Mucosa of rectum (tissue), 2 donors: ENCODE data around the gene MSI1.

Source experiments
- H3K27ac ChIP-seq, 2 donors: one replicate each; pipeline ENCODE4 v1.7.0; 2013; ENCODE audit warnings: inconsistent platforms in 2 of 2, low read depth in 2 of 2, low read length in 2 of 2
- H3K27me3 ChIP-seq, 2 donors: one replicate each; pipeline ENCODE4 v1.7.0; 2013; ENCODE audit warnings: low read length in 2 of 2; ENCODE audit not compliant: control insufficient read depth in 2 of 2, insufficient read depth in 2 of 2
- H3K36me3 ChIP-seq, 2 donors: one replicate each; pipeline ENCODE4 v1.7.0; 2013; ENCODE audit warnings: low read length in 2 of 2; ENCODE audit not compliant: control insufficient read depth in 2 of 2, insufficient read depth in 2 of 2
- H3K4me1 ChIP-seq, 2 donors: one replicate each; pipeline ENCODE4 v1.7.0; 2013; ENCODE audit warnings: low read length in 2 of 2, mild to moderate bottlenecking in 1 of 2; ENCODE audit not compliant: control insufficient read depth in 2 of 2, insufficient read depth in 2 of 2
- H3K4me3 ChIP-seq, 2 donors: one replicate each; pipeline ENCODE4 v1.7.0; 2013; ENCODE audit warnings: low read length in 2 of 2
- H3K9ac ChIP-seq, 2 donors: one replicate each; pipeline ENCODE4 v1.7.0; 2013; ENCODE audit warnings: low read length in 2 of 2, low read depth in 1 of 2, mild to moderate bottlenecking in 1 of 2
- H3K9me3 ChIP-seq, 2 donors: one replicate each; pipeline ENCODE4 v1.7.0; 2013; ENCODE audit warnings: low read length in 2 of 2; ENCODE audit not compliant: control insufficient read depth in 2 of 2
- donor health status: healthy.
- donor health status: Normal muscosa, but diverticular disease.

MSI1 gene

DNA sequence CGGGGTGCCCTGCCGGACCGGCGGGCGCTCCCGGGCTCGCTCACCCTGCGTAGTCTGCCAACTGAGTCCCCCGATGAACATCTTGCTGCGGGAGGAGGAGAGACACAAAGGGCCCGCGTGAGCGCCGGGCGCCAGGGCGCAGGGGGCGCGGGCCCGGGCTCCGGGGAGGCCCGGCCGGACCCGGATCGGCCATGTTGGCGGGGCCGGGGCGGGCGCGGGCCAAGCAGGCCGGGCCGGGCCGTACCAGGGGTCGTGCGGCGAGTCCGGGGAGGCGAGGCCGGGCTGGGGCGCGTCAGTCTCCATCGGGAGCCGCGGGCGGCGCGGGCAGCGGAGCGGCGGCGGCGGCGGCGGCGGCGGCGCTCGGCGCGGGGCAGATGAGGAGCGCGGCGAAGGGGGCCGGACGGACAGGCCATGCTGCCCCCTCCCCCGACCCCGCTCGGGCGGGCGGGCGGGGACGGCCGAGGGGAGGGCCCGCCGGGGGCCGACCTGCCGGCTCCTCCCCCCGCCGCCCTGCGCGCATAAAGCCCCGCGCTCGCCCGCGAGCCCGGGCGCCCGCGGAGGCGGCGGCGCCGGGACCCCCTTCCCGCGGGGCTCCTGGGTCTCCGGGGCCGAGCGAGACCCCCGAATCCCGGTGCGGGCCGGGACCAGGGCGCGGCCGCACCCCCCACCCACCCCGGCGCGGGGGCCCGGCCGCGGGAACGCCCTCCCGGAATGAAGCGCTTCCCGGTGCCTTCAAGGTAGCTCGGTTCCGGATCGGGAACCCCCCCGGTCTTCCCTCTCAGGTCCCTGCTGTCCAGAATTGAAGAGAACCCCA lies at the start of gene MSI1:
Gene MSI1, minus strand, starts transcription at position 376 of the 814 bp plus-strand sequence. Its CDS starts 73 bp downstream, at position 303.
- Histone ChIP-seq H3K27me3 (peaks cover 24 to 25% of the 10 kb centered on the region in 2 donors), H3K36me3 (no peaks in the 10 kb centered on the region), H3K4me3 (peak within 1 kb of the TSS; percentile 54 to 57), H3K9me3 (no peaks in the 10 kb centered on the region), H3K27ac (no peak within 1 kb of the TSS), H3K9ac (peak within 1 kb of the TSS in 1 of 2 donors; percentile 43), H3K4me1 (peaks cover 31 to 36% of the 10 kb centered on the region in 2 donors)

DNA sequence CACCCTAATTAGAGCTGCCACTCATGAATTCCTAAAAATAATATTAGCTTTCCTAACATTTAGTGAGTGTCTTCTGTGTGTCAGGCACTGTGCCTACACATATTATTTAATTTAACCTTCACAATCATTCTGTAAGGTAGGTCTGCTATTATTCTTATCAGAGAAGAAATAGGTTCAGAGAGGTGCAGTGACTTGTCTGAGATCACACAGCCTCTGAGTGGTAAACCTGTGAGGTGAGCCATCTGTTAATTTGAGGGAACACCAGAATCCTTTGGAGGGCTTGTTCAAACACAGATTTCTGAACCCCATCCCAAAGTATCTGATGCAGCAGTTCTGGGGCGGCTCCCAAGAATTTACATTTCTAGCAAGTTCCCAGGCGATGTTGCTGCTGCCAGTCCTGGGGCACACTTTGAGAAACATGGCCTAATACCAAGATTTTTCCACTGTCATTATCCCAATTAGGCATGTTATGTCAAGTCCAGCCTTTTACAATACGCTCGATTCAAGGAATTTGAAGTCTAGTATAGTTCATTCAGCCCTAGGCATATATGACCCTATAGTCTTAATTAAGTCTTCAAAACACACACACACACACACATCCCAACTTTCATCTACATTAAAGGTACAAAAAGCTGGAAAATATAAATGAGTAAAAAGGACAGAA lies 49.1 kb upstream of the MSI1 start:
- no peaks in the 10 kb centered on the region for H3K9me3 ChIP-seq
- H3K4me3 ChIP-seq = no peak overlapping the region
- H3K4me1 ChIP-seq = peaks cover 0 to 3% of the 10 kb centered on the region in 2 donors
- H3K36me3 ChIP-seq = no peaks in the 10 kb centered on the region
- no peak overlapping the region for H3K9ac ChIP-seq
- H3K27ac ChIP-seq = no peak overlapping the region
- H3K27me3 ChIP-seq = no peaks in the 10 kb centered on the region

DNA sequence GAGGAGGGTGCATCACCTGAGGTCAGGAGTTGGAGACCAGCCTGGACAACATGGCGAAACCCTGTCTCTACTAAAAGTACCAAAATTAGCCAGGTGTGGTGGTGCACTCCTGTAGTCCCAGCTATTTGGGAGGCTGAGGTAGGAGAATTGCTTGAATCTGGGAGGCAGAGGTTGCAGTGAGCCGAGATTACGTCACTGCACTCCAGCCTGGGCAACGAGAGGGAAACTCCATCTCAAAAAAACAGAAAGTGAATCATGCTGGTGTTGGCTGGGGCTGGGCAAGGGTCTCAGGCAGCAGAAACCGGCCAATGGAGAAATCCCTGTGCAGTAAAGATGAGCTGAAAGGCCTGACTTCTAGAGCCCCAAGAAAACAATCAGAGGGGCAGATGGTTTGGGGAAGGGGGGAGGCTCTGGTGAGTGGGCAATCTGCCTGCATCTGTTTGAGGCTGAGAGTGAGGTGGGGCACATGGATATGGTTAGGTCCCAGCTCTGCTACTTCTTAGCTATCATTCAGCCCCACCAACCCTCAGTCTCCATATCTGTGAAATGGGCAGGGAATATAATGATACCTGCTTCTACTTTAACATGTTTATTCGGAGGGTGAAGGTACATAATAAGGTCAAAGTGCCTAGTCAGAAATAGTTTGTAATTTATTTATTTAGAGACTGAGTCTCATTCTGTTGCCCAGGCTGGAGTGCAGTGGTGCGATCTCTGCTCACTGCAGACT lies 47.7 kb upstream of the MSI1 start:
- Histone ChIP-seq H3K27me3 (no peaks in the 10 kb centered on the region), H3K27ac (no peak overlapping the region), H3K4me3 (no peak overlapping the region), H3K9me3 (no peaks in the 10 kb centered on the region), H3K36me3 (no peaks in the 10 kb centered on the region), H3K9ac (no peak overlapping the region), H3K4me1 (peaks cover 0 to 3% of the 10 kb centered on the region in 2 donors)

DNA sequence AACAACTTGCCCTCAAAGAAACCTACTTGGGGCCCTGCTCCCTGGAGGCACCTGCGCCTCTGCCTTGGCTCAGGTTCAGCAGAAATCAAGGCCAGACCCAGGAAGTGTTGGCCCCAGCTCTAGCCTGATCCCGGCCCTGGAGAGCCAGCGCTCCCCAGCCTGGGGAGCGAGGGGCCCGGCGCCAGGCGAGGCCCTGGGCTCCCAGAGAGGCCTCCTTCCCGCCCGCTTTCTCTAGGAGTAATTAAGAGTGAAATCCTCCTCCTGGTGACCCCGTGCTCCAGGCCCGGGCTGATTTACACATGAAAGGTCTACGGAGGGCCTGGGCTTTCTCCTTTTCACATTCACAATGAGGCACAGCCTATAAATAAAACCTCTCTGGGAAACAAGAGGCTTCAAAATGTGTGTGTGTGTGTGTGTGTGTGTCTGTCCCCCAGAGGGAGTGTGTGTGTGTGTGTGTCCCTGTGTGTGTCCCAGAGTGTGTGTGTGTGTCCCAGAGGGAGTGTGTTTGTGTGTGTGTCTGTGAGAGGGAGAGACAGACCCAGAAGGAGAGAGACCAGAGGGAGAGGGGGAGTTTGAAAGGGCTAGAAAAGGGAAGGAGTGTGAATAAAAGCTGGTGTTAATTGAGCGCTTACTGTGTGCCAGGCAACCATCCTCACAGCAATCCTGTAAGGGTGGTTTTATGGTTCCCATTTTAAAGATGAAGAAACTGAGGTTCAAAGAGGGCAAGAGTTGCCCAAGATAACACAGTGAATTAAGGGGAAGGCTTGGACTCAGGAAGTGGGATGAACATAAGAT lies 45.1 kb upstream of the MSI1 start:
- Histone ChIP-seq H3K36me3 (no peaks in the 10 kb centered on the region), H3K27me3 (no peaks in the 10 kb centered on the region), H3K9ac (peak overlapping the region in 1 of 2 donors; percentile 26), H3K4me1 (peaks cover 0 to 3% of the 10 kb centered on the region in 2 donors), H3K27ac (peak overlapping the region in 1 of 2 donors; percentile 38), H3K9me3 (no peaks in the 10 kb centered on the region), H3K4me3 (no peak overlapping the region)

DNA sequence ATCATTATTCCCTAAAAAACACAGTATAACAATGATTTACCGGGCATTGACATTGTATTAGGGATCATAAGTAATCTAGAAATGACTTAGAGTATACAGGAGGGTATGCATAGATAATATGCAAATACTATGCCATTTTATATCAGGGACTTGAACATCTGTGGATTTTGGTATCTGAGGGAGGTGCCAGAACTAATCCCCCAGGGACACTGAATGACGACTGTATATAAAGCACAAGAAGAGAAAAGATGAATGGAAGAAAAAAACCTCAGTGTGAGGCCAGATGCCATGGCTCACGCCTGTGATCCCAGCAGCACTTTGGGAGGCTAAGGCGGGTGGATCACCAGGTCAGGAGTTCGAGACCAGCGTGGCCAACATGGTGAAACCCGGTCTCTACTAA lies 43.5 kb upstream of the MSI1 start:
- H3K36me3 ChIP-seq = no peaks in the 10 kb centered on the region
- no peaks in the 10 kb centered on the region for H3K27me3 ChIP-seq
- no peak overlapping the region for H3K9ac ChIP-seq
- H3K4me3 ChIP-seq = no peak overlapping the region
- no peaks in the 10 kb centered on the region for H3K9me3 ChIP-seq
- no peak overlapping the region for H3K27ac ChIP-seq
- H3K4me1 ChIP-seq = peaks cover 0 to 3% of the 10 kb centered on the region in 2 donors

DNA sequence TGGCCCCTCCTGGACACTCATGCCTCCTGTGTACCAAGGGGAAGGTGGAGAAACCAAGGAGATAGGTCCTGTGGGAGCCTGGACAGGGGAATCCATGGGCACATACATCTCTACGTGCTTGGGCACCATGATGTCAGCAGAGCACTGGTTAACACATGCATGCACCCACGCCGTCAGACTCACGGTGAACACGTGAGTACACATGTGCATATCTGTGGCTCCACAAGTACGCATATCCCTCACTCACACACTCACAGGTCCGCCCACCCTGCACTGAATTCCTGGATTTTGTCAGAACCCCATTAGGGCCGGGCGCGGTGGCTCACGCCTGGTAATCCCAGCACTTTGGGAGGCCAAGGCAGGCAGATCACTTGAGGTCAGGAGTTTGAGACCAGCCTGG lies 39.8 kb upstream of the MSI1 start:
- Histone ChIP-seq H3K9ac (no peak overlapping the region), H3K27ac (no peak overlapping the region), H3K4me1 (peaks cover 0 to 4% of the 10 kb centered on the region in 2 donors), H3K27me3 (no peaks in the 10 kb centered on the region), H3K36me3 (no peaks in the 10 kb centered on the region), H3K4me3 (no peak overlapping the region), H3K9me3 (no peaks in the 10 kb centered on the region)

DNA sequence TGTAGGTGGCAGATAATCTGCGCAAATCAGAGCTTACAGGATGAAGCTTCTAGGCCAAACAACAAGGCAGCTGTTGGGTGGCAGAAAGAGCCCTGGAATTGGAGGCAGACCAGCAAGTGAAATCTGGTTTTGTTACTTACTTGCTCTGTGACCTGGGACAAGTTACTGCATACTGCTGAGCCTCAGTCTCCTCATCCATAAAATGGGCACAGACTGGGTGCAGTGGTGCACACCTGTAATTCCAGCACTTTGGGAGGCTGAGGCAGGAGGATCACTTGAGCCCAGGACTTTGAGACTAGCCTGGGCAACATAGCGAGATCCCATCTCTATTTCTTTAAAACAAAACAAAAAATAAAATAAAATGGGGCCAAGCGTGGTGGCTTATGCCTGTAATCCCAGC lies 37.6 kb upstream of the MSI1 start:
- no peak overlapping the region for H3K4me3 ChIP-seq
- H3K36me3 ChIP-seq = no peaks in the 10 kb centered on the region
- H3K9ac ChIP-seq = no peak overlapping the region
- no peaks in the 10 kb centered on the region for H3K9me3 ChIP-seq
- H3K27me3 ChIP-seq = no peaks in the 10 kb centered on the region
- no peak overlapping the region for H3K27ac ChIP-seq
- peaks cover 0 to 4% of the 10 kb centered on the region in 2 donors for H3K4me1 ChIP-seq

DNA sequence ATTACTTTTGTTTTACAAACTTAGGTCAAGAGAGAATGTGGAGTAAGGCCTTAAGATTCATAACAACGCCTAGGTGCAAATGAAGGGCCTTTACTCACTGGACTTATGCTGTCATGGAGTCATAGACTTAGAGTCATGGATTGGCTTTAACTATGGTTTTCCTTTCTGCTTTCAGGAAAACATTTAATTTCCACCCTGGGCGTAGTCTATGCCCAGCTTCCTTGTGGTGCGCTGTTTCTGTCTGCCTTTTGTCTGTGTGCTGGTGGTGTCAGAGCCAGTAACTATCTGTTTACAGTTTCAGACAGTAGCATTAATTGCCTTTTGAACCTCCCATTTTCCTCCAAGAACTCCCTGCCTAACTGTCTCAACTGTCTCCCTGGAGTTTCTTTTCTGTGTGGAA lies 37.1 kb upstream of the MSI1 start:
- no peak overlapping the region for H3K9ac ChIP-seq
- H3K4me1 ChIP-seq = peaks cover 0 to 4% of the 10 kb centered on the region in 2 donors
- no peaks in the 10 kb centered on the region for H3K36me3 ChIP-seq
- H3K4me3 ChIP-seq = no peak overlapping the region
- peak overlapping the region in 1 of 2 donors; percentile 23 for H3K27ac ChIP-seq
- H3K9me3 ChIP-seq = no peaks in the 10 kb centered on the region
- H3K27me3 ChIP-seq = no peaks in the 10 kb centered on the region

DNA sequence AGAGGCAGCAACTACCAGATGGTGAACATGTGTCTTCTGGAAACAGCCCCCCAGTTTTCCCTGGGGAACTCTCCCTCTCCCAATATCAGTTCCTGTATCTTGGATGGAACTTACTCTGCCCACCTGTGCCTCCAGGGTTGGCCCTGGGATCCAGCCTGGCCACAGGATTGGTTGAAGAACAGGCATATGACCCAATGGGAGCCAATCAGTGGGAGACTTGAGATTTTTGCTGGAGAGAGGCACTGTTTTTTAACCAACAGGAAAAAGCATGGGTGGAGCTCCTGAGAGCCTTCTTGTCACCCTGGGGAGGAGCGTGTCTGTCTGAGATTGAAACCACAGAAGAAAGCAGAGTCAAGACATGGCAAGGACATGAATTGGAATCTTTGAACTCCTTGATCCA lies 35.3 kb upstream of the MSI1 start:
- no peaks in the 10 kb centered on the region for H3K27me3 ChIP-seq
- H3K9ac ChIP-seq = no peak overlapping the region
- H3K9me3 ChIP-seq = no peaks in the 10 kb centered on the region
- no peak overlapping the region for H3K4me3 ChIP-seq
- H3K4me1 ChIP-seq = peaks cover 0 to 4% of the 10 kb centered on the region in 2 donors
- H3K36me3 ChIP-seq = no peaks in the 10 kb centered on the region
- no peak overlapping the region for H3K27ac ChIP-seq
